Measurements from ENCODE around the gene BLTP1.

The BLTP1 gene

GRCh38 chr4:122172266-122172665, 20.1 kb downstream of the BLTP1 start:
- DNase-seq (ENCODE audit: low read depth): no peak

- no peak for DNase-seq (ENCODE audit: low read depth)
Observed at GRCh38 chr4:122178961-122179360, 26.8 kb downstream of the BLTP1 start.

GRCh38 chr4:122195718-122196117, 43.6 kb downstream of the BLTP1 start:
- DNase-seq (ENCODE audit: low read depth): no peak
